ENCODE measurements around the gene LEP. TPM values are rescaled to one million over a fixed set of nuclear protein-coding genes. Genes with fewer than 3 reads are reported as not detected.

Gene LEP
- total and polyA plus RNA-seq, 4 donors: 0.02 TPM; not detected in 3

DNA sequence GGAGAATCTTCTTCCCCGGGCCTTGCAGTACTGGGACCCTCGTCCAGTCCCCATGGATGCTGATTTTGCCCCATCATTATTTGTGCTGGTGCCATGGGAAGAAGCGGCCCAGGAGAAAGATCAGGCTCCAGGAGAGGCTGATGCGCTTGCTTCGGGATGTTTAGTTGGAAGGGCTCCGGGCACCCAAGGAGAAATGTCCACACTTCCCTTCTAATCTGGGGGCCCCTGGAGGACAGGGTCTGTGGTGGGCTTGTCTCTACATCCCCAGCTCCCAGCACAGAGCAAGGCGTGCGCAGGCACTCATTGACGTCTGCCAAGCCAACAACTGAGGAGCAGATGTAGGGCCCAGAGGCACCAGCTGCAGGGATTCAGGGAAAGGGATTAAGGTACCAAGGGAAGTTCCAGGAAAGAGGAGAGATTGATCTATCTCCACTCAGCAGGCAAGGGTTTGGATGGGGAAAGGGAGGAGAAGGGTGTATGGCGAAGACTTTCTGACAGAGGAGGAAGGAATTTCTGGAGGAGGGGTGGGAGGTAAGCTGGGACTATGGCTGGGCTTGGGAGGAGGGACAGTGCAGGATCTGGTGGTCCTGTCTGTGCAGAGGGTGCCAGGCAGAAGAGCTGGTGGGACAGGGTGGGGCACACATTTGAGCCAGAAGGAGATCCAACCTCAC lies 38.7 kb upstream of the LEP start:
- Histone ChIP-seq H3K9ac (ENCODE audit: low read depth in 1 of 2, low read length in 2 of 2) (no peak overlapping the region), H3K4me3 (ENCODE audit: low read depth in 1 of 3, low read length in 3 of 3) (no peak overlapping the region), H3K36me3 (ENCODE audit: control insufficient read depth in 4 of 4, insufficient read depth in 3 of 4, low read depth in 1 of 4, low read length in 3 of 4) (no peaks in the 10 kb centered on the region), H3K9me3 (ENCODE audit: control insufficient read depth in 4 of 4, low read length in 3 of 4) (no peaks in the 10 kb centered on the region), H3K27ac (ENCODE audit: low read depth in 1 of 2, low read length in 2 of 2) (no peak overlapping the region), H3K4me1 (ENCODE audit: control insufficient read depth in 4 of 4, insufficient read depth in 4 of 4, low read length in 3 of 4) (peaks cover 4 to 8% (median 5%) of the 10 kb centered on the region in 4 donors), H3K27me3 (ENCODE audit: control insufficient read depth in 4 of 4, insufficient read depth in 4 of 4, low read length in 3 of 4) (peaks cover 0 to 5% (median 0%) of the 10 kb centered on the region in 4 donors)
- no peak for DNase-seq (ENCODE audit: low spot score)
- TF ChIP-seq HNF4G (IDR thresholded peaks at IDR 0.05) (no peak), EGR1 (IDR thresholded peaks at IDR 0.05; ENCODE audit: low read depth in 2 of 2) (no peak)
- WGBS: 62% methylated on average over 10 of the region's 10 CpGs

DNA sequence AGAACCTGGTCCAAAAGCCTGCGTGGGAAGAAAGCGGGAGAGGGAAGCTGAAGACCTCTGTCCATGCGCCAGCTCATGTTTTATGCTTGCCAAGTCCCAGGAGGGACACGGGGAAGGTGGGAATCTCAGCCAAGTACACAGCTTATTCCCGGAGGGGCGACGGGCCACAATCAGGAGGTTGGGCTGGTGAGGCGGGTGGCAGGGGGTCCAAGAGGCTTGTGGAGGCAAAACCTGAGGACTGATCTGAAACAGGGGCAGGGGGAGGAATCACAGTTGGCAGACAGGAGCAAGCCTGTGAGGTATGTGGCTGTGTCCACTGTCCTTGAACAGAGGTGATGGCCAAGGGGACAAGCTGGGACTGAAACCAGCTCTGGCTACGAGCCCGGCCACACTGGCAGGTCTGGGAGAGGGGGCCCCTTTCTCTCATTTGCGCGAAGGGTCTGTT lies 38.0 kb upstream of the LEP start:
- no peak overlapping the region for H3K27ac ChIP-seq (ENCODE audit: low read depth in 1 of 2, low read length in 2 of 2)
- H3K4me3 ChIP-seq (ENCODE audit: low read depth in 1 of 3, low read length in 3 of 3): no peak overlapping the region
- H3K9ac ChIP-seq (ENCODE audit: low read depth in 1 of 2, low read length in 2 of 2): no peak overlapping the region
- H3K27me3 ChIP-seq (ENCODE audit: control insufficient read depth in 4 of 4, insufficient read depth in 4 of 4, low read length in 3 of 4): peaks cover 0 to 5% (median 0%) of the 10 kb centered on the region in 4 donors
- DNase-seq (ENCODE audit: low spot score): no peak
- no peaks in the 10 kb centered on the region for H3K36me3 ChIP-seq (ENCODE audit: control insufficient read depth in 4 of 4, insufficient read depth in 3 of 4, low read depth in 1 of 4, low read length in 3 of 4)
- H3K4me1 ChIP-seq (ENCODE audit: control insufficient read depth in 4 of 4, insufficient read depth in 4 of 4, low read length in 3 of 4): peaks cover 4 to 8% (median 5%) of the 10 kb centered on the region in 4 donors
- no peaks in the 10 kb centered on the region for H3K9me3 ChIP-seq (ENCODE audit: control insufficient read depth in 4 of 4, low read length in 3 of 4)
- 45% methylated on average over 12 of the region's 12 CpGs for WGBS
- TF ChIP-seq RXRA (IDR thresholded peaks at IDR 0.05) (no peak), EGR1 (IDR thresholded peaks at IDR 0.05; ENCODE audit: low read depth in 2 of 2) (no peak), HNF4A (conservative IDR thresholded peaks at IDR 0.05) (no peak), JUND (IDR thresholded peaks at IDR 0.05) (no peak)
- TF ChIP-seq, protein P1, sequence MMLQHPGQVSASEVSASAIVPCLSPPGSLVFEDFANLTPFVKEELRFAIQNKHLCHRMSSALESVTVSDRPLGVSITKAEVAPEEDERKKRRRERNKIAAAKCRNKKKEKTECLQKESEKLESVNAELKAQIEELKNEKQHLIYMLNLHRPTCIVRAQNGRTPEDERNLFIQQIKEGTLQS (IDR thresholded peaks at IDR 0.05): no peak

DNA sequence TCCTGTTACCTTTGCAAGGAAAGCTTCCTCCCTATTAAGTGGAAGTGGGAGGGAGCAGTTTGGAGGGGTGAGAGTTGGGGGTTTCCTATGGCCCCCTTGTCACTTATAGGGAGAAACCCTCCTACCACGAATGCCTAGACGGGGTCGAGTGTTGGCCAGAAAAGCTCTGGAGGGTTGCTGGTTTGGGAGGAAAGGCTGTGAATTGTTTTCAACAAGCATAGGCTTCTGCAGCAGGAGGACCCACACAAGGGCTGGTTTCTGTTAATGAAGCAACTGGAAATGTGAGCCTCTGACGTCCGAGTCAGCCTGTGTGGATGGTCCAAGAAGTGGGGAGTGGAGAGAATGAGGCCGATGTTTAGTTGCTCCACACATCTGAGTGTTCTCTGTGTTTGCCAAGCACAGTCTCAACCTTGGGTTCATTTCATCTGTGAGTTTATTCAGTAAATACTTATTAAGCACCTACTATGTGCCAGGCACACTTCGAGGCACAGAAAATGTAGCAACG lies 37.3 kb upstream of the LEP start:
- H3K36me3 ChIP-seq (ENCODE audit: control insufficient read depth in 4 of 4, insufficient read depth in 3 of 4, low read depth in 1 of 4, low read length in 3 of 4): no peaks in the 10 kb centered on the region
- peaks cover 4 to 8% (median 5%) of the 10 kb centered on the region in 4 donors for H3K4me1 ChIP-seq (ENCODE audit: control insufficient read depth in 4 of 4, insufficient read depth in 4 of 4, low read length in 3 of 4)
- H3K27me3 ChIP-seq (ENCODE audit: control insufficient read depth in 4 of 4, insufficient read depth in 4 of 4, low read length in 3 of 4): peaks cover 0 to 5% (median 0%) of the 10 kb centered on the region in 4 donors
- H3K4me3 ChIP-seq (ENCODE audit: low read depth in 1 of 3, low read length in 3 of 3): no peak overlapping the region
- no peaks in the 10 kb centered on the region for H3K9me3 ChIP-seq (ENCODE audit: control insufficient read depth in 4 of 4, low read length in 3 of 4)
- H3K27ac ChIP-seq (ENCODE audit: low read depth in 1 of 2, low read length in 2 of 2): no peak overlapping the region
- H3K9ac ChIP-seq (ENCODE audit: low read depth in 1 of 2, low read length in 2 of 2): no peak overlapping the region
- WGBS: 49% methylated on average over 8 of the region's 8 CpGs
- TF ChIP-seq YY1 (IDR thresholded peaks at IDR 0.05) (no peak), NR2F2 (IDR thresholded peaks at IDR 0.05) (no peak), JUND (IDR thresholded peaks at IDR 0.05) (no peak), FOXA1 (IDR thresholded peaks at IDR 0.05) (no peak), HNF4G (IDR thresholded peaks at IDR 0.05) (no peak), FOXA2 (IDR thresholded peaks at IDR 0.05) (no peak), TAF1 (conservative IDR thresholded peaks at IDR 0.05) (no peak), SP1 (IDR thresholded peaks at IDR 0.05) (no peak), RXRA (IDR thresholded peaks at IDR 0.05) (no peak), RAD21 (IDR thresholded peaks at IDR 0.05) (no peak), HNF4A (conservative IDR thresholded peaks at IDR 0.05) (no peak), GABPA (IDR thresholded peaks at IDR 0.05 in 1 of 2, conservative IDR thresholded peaks at IDR 0.05 in 1 of 2) (no peak), EGR1 (IDR thresholded peaks at IDR 0.05; ENCODE audit: low read depth in 2 of 2) (no peak)
- TF ChIP-seq, protein P2, sequence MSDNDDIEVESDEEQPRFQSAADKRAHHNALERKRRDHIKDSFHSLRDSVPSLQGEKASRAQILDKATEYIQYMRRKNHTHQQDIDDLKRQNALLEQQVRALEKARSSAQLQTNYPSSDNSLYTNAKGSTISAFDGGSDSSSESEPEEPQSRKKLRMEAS (IDR thresholded peaks at IDR 0.05): no peak
- TF ChIP-seq, protein P3, sequence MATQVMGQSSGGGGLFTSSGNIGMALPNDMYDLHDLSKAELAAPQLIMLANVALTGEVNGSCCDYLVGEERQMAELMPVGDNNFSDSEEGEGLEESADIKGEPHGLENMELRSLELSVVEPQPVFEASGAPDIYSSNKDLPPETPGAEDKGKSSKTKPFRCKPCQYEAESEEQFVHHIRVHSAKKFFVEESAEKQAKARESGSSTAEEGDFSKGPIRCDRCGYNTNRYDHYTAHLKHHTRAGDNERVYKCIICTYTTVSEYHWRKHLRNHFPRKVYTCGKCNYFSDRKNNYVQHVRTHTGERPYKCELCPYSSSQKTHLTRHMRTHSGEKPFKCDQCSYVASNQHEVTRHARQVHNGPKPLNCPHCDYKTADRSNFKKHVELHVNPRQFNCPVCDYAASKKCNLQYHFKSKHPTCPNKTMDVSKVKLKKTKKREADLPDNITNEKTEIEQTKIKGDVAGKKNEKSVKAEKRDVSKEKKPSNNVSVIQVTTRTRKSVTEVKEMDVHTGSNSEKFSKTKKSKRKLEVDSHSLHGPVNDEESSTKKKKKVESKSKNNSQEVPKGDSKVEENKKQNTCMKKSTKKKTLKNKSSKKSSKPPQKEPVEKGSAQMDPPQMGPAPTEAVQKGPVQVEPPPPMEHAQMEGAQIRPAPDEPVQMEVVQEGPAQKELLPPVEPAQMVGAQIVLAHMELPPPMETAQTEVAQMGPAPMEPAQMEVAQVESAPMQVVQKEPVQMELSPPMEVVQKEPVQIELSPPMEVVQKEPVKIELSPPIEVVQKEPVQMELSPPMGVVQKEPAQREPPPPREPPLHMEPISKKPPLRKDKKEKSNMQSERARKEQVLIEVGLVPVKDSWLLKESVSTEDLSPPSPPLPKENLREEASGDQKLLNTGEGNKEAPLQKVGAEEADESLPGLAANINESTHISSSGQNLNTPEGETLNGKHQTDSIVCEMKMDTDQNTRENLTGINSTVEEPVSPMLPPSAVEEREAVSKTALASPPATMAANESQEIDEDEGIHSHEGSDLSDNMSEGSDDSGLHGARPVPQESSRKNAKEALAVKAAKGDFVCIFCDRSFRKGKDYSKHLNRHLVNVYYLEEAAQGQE (IDR thresholded peaks at IDR 0.05): no peak
- TF ChIP-seq, protein P4, sequence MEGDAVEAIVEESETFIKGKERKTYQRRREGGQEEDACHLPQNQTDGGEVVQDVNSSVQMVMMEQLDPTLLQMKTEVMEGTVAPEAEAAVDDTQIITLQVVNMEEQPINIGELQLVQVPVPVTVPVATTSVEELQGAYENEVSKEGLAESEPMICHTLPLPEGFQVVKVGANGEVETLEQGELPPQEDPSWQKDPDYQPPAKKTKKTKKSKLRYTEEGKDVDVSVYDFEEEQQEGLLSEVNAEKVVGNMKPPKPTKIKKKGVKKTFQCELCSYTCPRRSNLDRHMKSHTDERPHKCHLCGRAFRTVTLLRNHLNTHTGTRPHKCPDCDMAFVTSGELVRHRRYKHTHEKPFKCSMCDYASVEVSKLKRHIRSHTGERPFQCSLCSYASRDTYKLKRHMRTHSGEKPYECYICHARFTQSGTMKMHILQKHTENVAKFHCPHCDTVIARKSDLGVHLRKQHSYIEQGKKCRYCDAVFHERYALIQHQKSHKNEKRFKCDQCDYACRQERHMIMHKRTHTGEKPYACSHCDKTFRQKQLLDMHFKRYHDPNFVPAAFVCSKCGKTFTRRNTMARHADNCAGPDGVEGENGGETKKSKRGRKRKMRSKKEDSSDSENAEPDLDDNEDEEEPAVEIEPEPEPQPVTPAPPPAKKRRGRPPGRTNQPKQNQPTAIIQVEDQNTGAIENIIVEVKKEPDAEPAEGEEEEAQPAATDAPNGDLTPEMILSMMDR (IDR thresholded peaks at IDR 0.05; ENCODE audit: low read depth, low read length, missing input control): no peak
- TF ChIP-seq, protein P5, sequence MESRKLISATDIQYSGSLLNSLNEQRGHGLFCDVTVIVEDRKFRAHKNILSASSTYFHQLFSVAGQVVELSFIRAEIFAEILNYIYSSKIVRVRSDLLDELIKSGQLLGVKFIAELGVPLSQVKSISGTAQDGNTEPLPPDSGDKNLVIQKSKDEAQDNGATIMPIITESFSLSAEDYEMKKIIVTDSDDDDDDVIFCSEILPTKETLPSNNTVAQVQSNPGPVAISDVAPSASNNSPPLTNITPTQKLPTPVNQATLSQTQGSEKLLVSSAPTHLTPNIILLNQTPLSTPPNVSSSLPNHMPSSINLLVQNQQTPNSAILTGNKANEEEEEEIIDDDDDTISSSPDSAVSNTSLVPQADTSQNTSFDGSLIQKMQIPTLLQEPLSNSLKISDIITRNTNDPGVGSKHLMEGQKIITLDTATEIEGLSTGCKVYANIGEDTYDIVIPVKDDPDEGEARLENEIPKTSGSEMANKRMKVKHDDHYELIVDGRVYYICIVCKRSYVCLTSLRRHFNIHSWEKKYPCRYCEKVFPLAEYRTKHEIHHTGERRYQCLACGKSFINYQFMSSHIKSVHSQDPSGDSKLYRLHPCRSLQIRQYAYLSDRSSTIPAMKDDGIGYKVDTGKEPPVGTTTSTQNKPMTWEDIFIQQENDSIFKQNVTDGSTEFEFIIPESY (IDR thresholded peaks at IDR 0.05): no peak
- TF ChIP-seq, protein P1 (IDR thresholded peaks at IDR 0.05): no peak
- no peak for DNase-seq (ENCODE audit: low spot score)

Data from liver (tissue), 9 donors.